Mesenchymal stem cell (in vitro differentiated cells and primary cell): ENCODE results near the gene UBE2F.

Experiments used
- DNase-seq: peaks from one replicate; pipeline ENCODE4 v3.0.0-alpha.2; 2013
- H2AFZ ChIP-seq: one replicate; pipeline ENCODE4 v1.6.1; 2013; ENCODE audit warnings: low read depth, mild to moderate bottlenecking, control low read depth, inconsistent platforms, low read length, moderate library complexity
- H2AK5ac ChIP-seq: 2 replicates; pipeline ENCODE4 v1.6.1; 2013; ENCODE audit warnings: low read length, moderate library complexity, mild to moderate bottlenecking, inconsistent platforms; ENCODE audit not compliant: severe bottlenecking
- H2BK120ac ChIP-seq: one replicate; pipeline ENCODE4 v1.6.1; 2013; ENCODE audit warnings: low read depth, mild to moderate bottlenecking, inconsistent platforms, low read length, moderate library complexity
- H2BK12ac ChIP-seq, 2 experiments: one replicate each; pipeline ENCODE4 v1.6.1; 2013; ENCODE audit warnings: inconsistent platforms in 2 of 2, low read length in 2 of 2, mild to moderate bottlenecking in 2 of 2, moderate library complexity in 2 of 2, control low read depth in 1 of 2
- H2BK15ac ChIP-seq: one replicate; pipeline ENCODE4 v1.6.1; 2013; ENCODE audit warnings: mild to moderate bottlenecking, low read depth, inconsistent platforms; ENCODE audit not compliant: poor library complexity, severe bottlenecking
- H2BK5ac ChIP-seq: 2 replicates; pipeline ENCODE4 v1.6.1; 2013; ENCODE audit warnings: low read depth, mild to moderate bottlenecking, low read length, control low read depth, inconsistent platforms; ENCODE audit not compliant: poor library complexity, severe bottlenecking
- H3K14ac ChIP-seq, 2 experiments: one replicate each; pipeline ENCODE4 v1.6.1; 2013; ENCODE audit warnings: inconsistent platforms in 2 of 2, low read length in 2 of 2, control low read depth in 1 of 2, mild to moderate bottlenecking in 1 of 2, moderate library complexity in 1 of 2
- H3K18ac ChIP-seq, 2 experiments: one replicate each; pipeline ENCODE4 v1.6.1; 2013; ENCODE audit warnings: inconsistent platforms in 2 of 2, low read length in 2 of 2, control low read depth in 1 of 2, low read depth in 1 of 2, mild to moderate bottlenecking in 1 of 2
- H3K23ac ChIP-seq, 2 experiments: one replicate each; pipeline ENCODE4 v1.6.1; 2013; ENCODE audit warnings: inconsistent platforms in 2 of 2, low read length in 2 of 2, mild to moderate bottlenecking in 2 of 2, moderate library complexity in 2 of 2, control low read depth in 1 of 2
- H3K27ac ChIP-seq: 2 replicates; pipeline ENCODE4 v1.5.1; 2013; ENCODE audit warnings: mild to moderate bottlenecking, moderate library complexity, low read length, control low read depth, inconsistent platforms; ENCODE audit not compliant: poor library complexity, severe bottlenecking
- H3K27me3 ChIP-seq, 2 experiments: 2 replicates each; pipeline versions ENCODE4 v1.6.1 to v1.7.0; 2013; ENCODE audit warnings: low read length in 2 of 2, mild to moderate bottlenecking in 2 of 2, moderate library complexity in 2 of 2, control low read depth in 1 of 2, inconsistent platforms in 1 of 2; ENCODE audit not compliant: control insufficient read depth in 1 of 2, insufficient read depth in 1 of 2
- H3K36me3 ChIP-seq, 2 experiments: 2 replicates each; pipeline versions ENCODE4 v1.6.1 to v1.7.0; 2013; ENCODE audit warnings: low read length in 2 of 2, control low read depth in 1 of 2, inconsistent platforms in 1 of 2, low read depth in 1 of 2, mild to moderate bottlenecking in 1 of 2; ENCODE audit not compliant: insufficient read depth in 2 of 2, control insufficient read depth in 1 of 2
- H3K4ac ChIP-seq, 2 experiments: one replicate each; pipeline ENCODE4 v1.6.1; 2013; ENCODE audit warnings: inconsistent platforms in 2 of 2, low read length in 2 of 2, mild to moderate bottlenecking in 2 of 2, moderate library complexity in 2 of 2, control low read depth in 1 of 2, low read depth in 1 of 2
- H3K4me1 ChIP-seq: 2 replicates; pipeline ENCODE4 v1.6.1; 2013; ENCODE audit warnings: low read depth, low read length, control low read depth; ENCODE audit not compliant: control insufficient read depth, insufficient read depth
- H3K4me2 ChIP-seq: 2 replicates; pipeline ENCODE4 v1.6.1; 2013; ENCODE audit warnings: low read length, mild to moderate bottlenecking, inconsistent platforms; ENCODE audit not compliant: poor library complexity, severe bottlenecking
- H3K4me3 ChIP-seq, 2 experiments: 2 replicates each; pipeline versions ENCODE4 v1.5.1 to v1.7.0; 2013; ENCODE audit warnings: low read length in 2 of 2, mild to moderate bottlenecking in 2 of 2, control low read depth in 1 of 2, low read depth in 1 of 2; ENCODE audit not compliant: insufficient read depth in 1 of 2
- H3K79me1 ChIP-seq: replicated peaks from 2 replicates; pipeline ENCODE4 v1.6.1; 2013; ENCODE audit warnings: mild to moderate bottlenecking, control low read depth, low read length, inconsistent platforms; ENCODE audit not compliant: poor library complexity, severe bottlenecking
- H3K9ac ChIP-seq: 2 replicates; pipeline ENCODE4 v1.7.0; 2013; ENCODE audit warnings: mild to moderate bottlenecking, low read length, moderate library complexity
- H3K9me3 ChIP-seq: 2 replicates; pipeline ENCODE4 v1.7.0; 2013; ENCODE audit warnings: mild to moderate bottlenecking, low read length; ENCODE audit not compliant: control insufficient read depth
- H4K8ac ChIP-seq: one replicate; pipeline ENCODE4 v1.6.1; 2013; ENCODE audit warnings: inconsistent platforms, mild to moderate bottlenecking, low read length, moderate library complexity
- H4K91ac ChIP-seq: one replicate; pipeline ENCODE4 v1.6.1; 2013; ENCODE audit warnings: mild to moderate bottlenecking, low read length, inconsistent platforms
- WGBS: methylation state at CpG from one replicate; pipeline ENCODE4 v1.1.7; 2013; ENCODE audit warnings: mixed read lengths; 5-methylcytosine and 5-hydroxymethylcytosine counted together

UBE2F gene

GRCh38 chr2:238005528-238005927, 38.7 kb downstream of the UBE2F start:
- Histone ChIP-seq H2BK120ac (no peak overlapping the region), H3K9me3 (no peaks in the 10 kb centered on the region), H3K4me1 (no peaks in the 10 kb centered on the region), H3K4me2 (no peak overlapping the region), H3K4ac (no peak overlapping the region), H2AFZ (no peak overlapping the region), H3K4me3 (no peak overlapping the region), H2AK5ac (no peak overlapping the region), H3K79me1 (peaks cover 19% of the 10 kb centered on the region), H2BK15ac (no peak overlapping the region), H3K36me3 (peaks cover 7 to 26% of the 10 kb centered on the region in 2 experiments), H2BK12ac (no peak overlapping the region), H3K14ac (no peak overlapping the region), H3K27ac (no peak overlapping the region), H2BK5ac (no peak overlapping the region), H3K27me3 (no peaks in the 10 kb centered on the region), H4K8ac (no peak overlapping the region), H3K23ac (no peak overlapping the region), H4K91ac (no peak overlapping the region), H3K18ac (no peak overlapping the region), H3K9ac (no peak overlapping the region)
- DNase-seq = no peak
- WGBS = no CpG with 5 or more reads among the region's 1 CpG

DNA sequence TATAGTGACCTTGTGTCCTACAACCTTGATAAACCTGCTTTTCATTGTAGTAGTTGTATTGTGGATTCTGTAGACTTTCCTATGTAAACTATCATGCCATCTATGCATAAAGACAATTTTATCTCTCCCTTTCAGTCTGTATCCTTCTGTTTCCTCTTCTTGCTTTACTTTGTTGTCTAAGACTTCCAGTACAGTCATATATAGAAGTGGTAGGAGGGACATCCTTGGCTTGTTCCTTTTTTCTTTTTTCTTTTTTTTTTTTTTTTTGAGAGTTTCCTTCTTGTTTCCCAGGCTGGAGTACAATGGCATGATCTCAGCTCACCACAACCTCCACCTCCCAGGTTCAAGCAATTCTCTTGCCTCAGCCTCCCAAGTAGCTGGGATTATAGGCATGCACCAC, 39.7 kb downstream of the UBE2F start:
- Histone ChIP-seq H3K36me3 (peaks cover 12 to 26% of the 10 kb centered on the region in 2 experiments), H3K79me1 (peaks cover 26% of the 10 kb centered on the region), H3K14ac (no peak overlapping the region), H2BK120ac (no peak overlapping the region), H2BK15ac (no peak overlapping the region), H3K4me1 (no peaks in the 10 kb centered on the region), H3K4ac (no peak overlapping the region), H3K9me3 (no peaks in the 10 kb centered on the region), H4K8ac (no peak overlapping the region), H3K18ac (no peak overlapping the region), H4K91ac (no peak overlapping the region), H2BK5ac (no peak overlapping the region), H3K27me3 (no peaks in the 10 kb centered on the region), H3K27ac (no peak overlapping the region), H3K23ac (no peak overlapping the region), H2BK12ac (no peak overlapping the region), H3K4me2 (no peak overlapping the region), H2AFZ (no peak overlapping the region), H2AK5ac (no peak overlapping the region), H3K4me3 (no peak overlapping the region), H3K9ac (no peak overlapping the region)
- no peak for DNase-seq

- no peak overlapping the region for H3K4ac ChIP-seq
- no peak overlapping the region for H3K14ac ChIP-seq
- no peak overlapping the region for H3K4me2 ChIP-seq
- no peak overlapping the region for H3K9ac ChIP-seq
- no peak overlapping the region for H3K27ac ChIP-seq
- no peak for DNase-seq
- H2BK120ac ChIP-seq = no peak overlapping the region
- H4K91ac ChIP-seq = no peak overlapping the region
- peaks cover 30% of the 10 kb centered on the region for H3K79me1 ChIP-seq
- no peaks in the 10 kb centered on the region for H3K9me3 ChIP-seq
- H3K27me3 ChIP-seq = no peaks in the 10 kb centered on the region
- no peak overlapping the region for H3K23ac ChIP-seq
- H3K36me3 ChIP-seq = peaks cover 12 to 29% of the 10 kb centered on the region in 2 experiments
- H2BK5ac ChIP-seq = no peak overlapping the region
- WGBS = 84% methylated on average over 6 of the region's 6 CpGs
- no peak overlapping the region for H3K18ac ChIP-seq
- no peaks in the 10 kb centered on the region for H3K4me1 ChIP-seq
- H2BK15ac ChIP-seq = no peak overlapping the region
- no peak overlapping the region for H4K8ac ChIP-seq
- no peak overlapping the region for H3K4me3 ChIP-seq
- no peak overlapping the region for H2BK12ac ChIP-seq
- no peak overlapping the region for H2AFZ ChIP-seq
- no peak overlapping the region for H2AK5ac ChIP-seq
These were observed 41.1 kb downstream of the UBE2F start for GRCh38 chr2:238007924-238008323.

GRCh38 chr2:238009563-238009962, 42.7 kb downstream of the UBE2F start:
- no peaks in the 10 kb centered on the region for H3K27me3 ChIP-seq
- H3K4ac ChIP-seq = no peak overlapping the region
- no peaks in the 10 kb centered on the region for H3K9me3 ChIP-seq
- no peak overlapping the region for H3K9ac ChIP-seq
- H2AFZ ChIP-seq = no peak overlapping the region
- no peak overlapping the region for H2BK120ac ChIP-seq
- no peak overlapping the region for H4K8ac ChIP-seq
- no peaks in the 10 kb centered on the region for H3K4me1 ChIP-seq
- no peak overlapping the region for H3K14ac ChIP-seq
- 100% methylated on average over 1 of the region's 2 CpGs for WGBS
- no peak overlapping the region for H2BK5ac ChIP-seq
- no peak for DNase-seq
- H2BK15ac ChIP-seq = no peak overlapping the region
- H3K79me1 ChIP-seq = peaks cover 39% of the 10 kb centered on the region
- no peak overlapping the region for H2BK12ac ChIP-seq
- H2AK5ac ChIP-seq = no peak overlapping the region
- H3K18ac ChIP-seq = no peak overlapping the region
- H3K27ac ChIP-seq = no peak overlapping the region
- no peak overlapping the region for H3K23ac ChIP-seq
- peaks cover 17 to 26% of the 10 kb centered on the region in 2 experiments for H3K36me3 ChIP-seq
- no peak overlapping the region for H3K4me2 ChIP-seq
- H4K91ac ChIP-seq = no peak overlapping the region
- no peak overlapping the region for H3K4me3 ChIP-seq
